Endodermal cell (in vitro differentiated cells): Measurements from ENCODE around the gene RNF125. TPM values are rescaled to one million over a fixed set of nuclear protein-coding genes. Genes with fewer than 3 reads are reported as not detected.

Experiments
- DNase-seq: peaks from one replicate; pipeline ENCODE4 v3.0.0-alpha.2; 2017
- H3K27ac ChIP-seq: 2 replicates; pipeline ENCODE4 v1.5.1; 2013; ENCODE audit warnings: mild to moderate bottlenecking, low read depth, low read length, moderate library complexity
- H3K27me3 ChIP-seq: 2 replicates; pipeline ENCODE4 v1.6.1; 2013; ENCODE audit warnings: mild to moderate bottlenecking, low read length, moderate library complexity; ENCODE audit not compliant: insufficient read depth, control insufficient read depth, poor library complexity, severe bottlenecking
- H3K36me3 ChIP-seq: 2 replicates; pipeline ENCODE4 v1.7.0; 2013; ENCODE audit warnings: mild to moderate bottlenecking, low read length, moderate library complexity; ENCODE audit not compliant: control insufficient read depth, insufficient read depth
- H3K4me1 ChIP-seq: one replicate; pipeline ENCODE4 v1.7.0; 2013; ENCODE audit warnings: low read length; ENCODE audit not compliant: control insufficient read depth, insufficient read depth
- H3K4me3 ChIP-seq: 2 replicates; pipeline ENCODE4 v1.5.1; 2013; ENCODE audit warnings: mild to moderate bottlenecking, low read length, moderate library complexity
- H3K9ac ChIP-seq: 2 replicates; pipeline ENCODE4 v1.6.1; 2013; ENCODE audit warnings: mild to moderate bottlenecking, low read length, moderate library complexity; ENCODE audit not compliant: poor library complexity, severe bottlenecking; ENCODE audit errors: extremely low read depth
- H3K9me3 ChIP-seq: 2 replicates; pipeline ENCODE4 v1.6.1; 2013; ENCODE audit warnings: mild to moderate bottlenecking, low read length, moderate library complexity; ENCODE audit not compliant: control insufficient read depth
- H3K27ac Mint-ChIP-seq: 2 replicates; pipeline ENCODE4 v1.8.0; 2020; ENCODE audit warnings: mixed read lengths
- H3K27me3 Mint-ChIP-seq: 2 replicates; pipeline ENCODE4 v1.8.0; 2021; ENCODE audit warnings: mild to moderate bottlenecking, mixed read lengths; ENCODE audit not compliant: insufficient read depth
- H3K36me3 Mint-ChIP-seq: 2 replicates; pipeline ENCODE4 v1.8.0; 2020; ENCODE audit warnings: low read depth, mixed read lengths
- H3K4me1 Mint-ChIP-seq: 2 replicates; pipeline ENCODE4 v1.8.0; 2020; ENCODE audit warnings: mixed read lengths
- H3K4me3 Mint-ChIP-seq: 2 replicates; pipeline ENCODE4 v1.8.0; 2020; ENCODE audit warnings: mild to moderate bottlenecking, moderate library complexity, mixed read lengths
- H3K9me3 Mint-ChIP-seq: 2 replicates; pipeline ENCODE4 v1.8.0; 2020; ENCODE audit warnings: mild to moderate bottlenecking, mixed read lengths
- WGBS, 2 experiments: methylation state at CpG; one replicate each; pipeline versions ENCODE4 v1.1.5 to v1.1.7; 2013; ENCODE audit warnings: missing lambda C conversion rate in 2 of 2, mixed read lengths in 1 of 2; ENCODE audit not compliant: insufficient coverage in 1 of 2, insufficient read length in 1 of 2; 5-methylcytosine and 5-hydroxymethylcytosine counted together
- total RNA-seq, 2 donors: library from RNA; stranded (reverse); fragmentation: NEBNext Ultra II Directional in 1 of 2; extraction: Animal tissue kit (Norgen Biotek cat#: 25700) in 1 of 2; gene quantifications; 2 replicates in 1 of 2; 3 replicates in 1 of 2; pipeline ENCODE4 v1.2.1, GENCODE V29; 2021
- TF ChIP-seq, protein P1 (sequence below): fragments of 200-600 bp; sonication (generic); conservative IDR thresholded peaks from 2 replicates; pipeline ENCODE4 v1.5.0; 2021; ENCODE audit warnings: antibody characterized with exemption, mild to moderate bottlenecking

RNF125 gene
- total RNA-seq, 2 donors from 2014 or later, result 19.3 to 29.3 TPM

DNA sequence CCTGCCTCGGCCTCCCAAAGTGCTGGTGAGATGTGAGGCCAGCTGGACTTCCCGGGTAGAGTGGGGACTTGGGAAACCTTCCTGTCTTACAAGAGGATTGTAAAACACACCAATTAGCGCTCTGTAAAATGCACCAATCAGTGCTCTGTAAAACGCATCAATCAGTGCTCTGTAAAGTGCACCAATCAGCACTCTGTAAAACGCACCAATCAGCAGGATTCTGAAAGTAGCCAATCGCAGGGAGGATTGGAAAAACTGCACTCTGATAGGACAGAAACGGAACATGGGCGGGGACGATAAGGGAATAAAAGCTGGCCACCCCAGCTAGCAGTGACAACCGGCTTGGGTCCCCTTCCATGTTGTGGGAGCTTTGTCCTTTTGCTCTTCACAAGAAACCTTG is 19.0 kb downstream of the RNF125 start:
- Mint-ChIP-seq H3K4me1 (no peaks in the 10 kb centered on the region), H3K4me3 (no peak overlapping the region), H3K36me3 (peaks cover 77% of the 10 kb centered on the region), H3K27ac (no peak overlapping the region), H3K9me3 (no peaks in the 10 kb centered on the region), H3K27me3 (no peaks in the 10 kb centered on the region)
- H3K9ac ChIP-seq, result no peak overlapping the region
- TF ChIP-seq, protein P1, sequence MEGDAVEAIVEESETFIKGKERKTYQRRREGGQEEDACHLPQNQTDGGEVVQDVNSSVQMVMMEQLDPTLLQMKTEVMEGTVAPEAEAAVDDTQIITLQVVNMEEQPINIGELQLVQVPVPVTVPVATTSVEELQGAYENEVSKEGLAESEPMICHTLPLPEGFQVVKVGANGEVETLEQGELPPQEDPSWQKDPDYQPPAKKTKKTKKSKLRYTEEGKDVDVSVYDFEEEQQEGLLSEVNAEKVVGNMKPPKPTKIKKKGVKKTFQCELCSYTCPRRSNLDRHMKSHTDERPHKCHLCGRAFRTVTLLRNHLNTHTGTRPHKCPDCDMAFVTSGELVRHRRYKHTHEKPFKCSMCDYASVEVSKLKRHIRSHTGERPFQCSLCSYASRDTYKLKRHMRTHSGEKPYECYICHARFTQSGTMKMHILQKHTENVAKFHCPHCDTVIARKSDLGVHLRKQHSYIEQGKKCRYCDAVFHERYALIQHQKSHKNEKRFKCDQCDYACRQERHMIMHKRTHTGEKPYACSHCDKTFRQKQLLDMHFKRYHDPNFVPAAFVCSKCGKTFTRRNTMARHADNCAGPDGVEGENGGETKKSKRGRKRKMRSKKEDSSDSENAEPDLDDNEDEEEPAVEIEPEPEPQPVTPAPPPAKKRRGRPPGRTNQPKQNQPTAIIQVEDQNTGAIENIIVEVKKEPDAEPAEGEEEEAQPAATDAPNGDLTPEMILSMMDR, result no peak
- no peak for DNase-seq
- no peak overlapping the region for H3K27ac ChIP-seq
- H3K9me3 ChIP-seq, result no peaks in the 10 kb centered on the region
- WGBS, 2 experiments, result 91 to 94% methylated on average over 9 to 10 of the region's 10 CpGs
- H3K27me3 ChIP-seq, result no peaks in the 10 kb centered on the region
- H3K4me1 ChIP-seq, result no peaks in the 10 kb centered on the region
- H3K36me3 ChIP-seq, result peaks cover 89% of the 10 kb centered on the region
- no peak overlapping the region for H3K4me3 ChIP-seq

DNA sequence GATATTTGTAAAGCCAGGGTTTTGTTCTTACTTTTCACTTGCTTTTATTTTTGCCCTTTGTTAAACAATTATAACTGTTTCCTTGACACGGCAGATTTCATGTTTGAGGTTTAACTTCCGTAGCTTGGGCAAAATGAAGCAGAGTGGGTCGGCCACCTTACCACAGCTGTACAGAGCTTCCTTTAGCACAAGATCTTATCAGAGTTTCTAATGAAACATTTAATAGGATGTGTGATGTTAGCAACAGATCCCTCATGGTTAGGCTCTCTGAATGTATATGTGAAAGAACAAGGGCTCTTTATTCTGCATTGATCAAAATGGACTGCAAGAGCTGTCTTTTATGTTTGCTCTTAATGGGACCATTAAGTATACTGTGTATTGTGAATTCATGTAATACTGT is 22.3 kb downstream of the RNF125 start:
- no peaks in the 10 kb centered on the region for H3K4me1 ChIP-seq
- Mint-ChIP-seq H3K4me1 (no peaks in the 10 kb centered on the region), H3K27ac (no peak overlapping the region), H3K27me3 (no peaks in the 10 kb centered on the region), H3K4me3 (no peak overlapping the region), H3K36me3 (peaks cover 82% of the 10 kb centered on the region), H3K9me3 (no peaks in the 10 kb centered on the region)
- no peak overlapping the region for H3K4me3 ChIP-seq
- TF ChIP-seq, protein P1, result no peak
- no peaks in the 10 kb centered on the region for H3K27me3 ChIP-seq
- H3K9ac ChIP-seq, result no peak overlapping the region
- no peak overlapping the region for H3K27ac ChIP-seq
- peaks cover 4% of the 10 kb centered on the region for H3K9me3 ChIP-seq
- H3K36me3 ChIP-seq, result peaks cover 93% of the 10 kb centered on the region
- no peak for DNase-seq
- 97 to 100% methylated on average over 3 of the region's 3 CpGs for WGBS, 2 experiments

DNA sequence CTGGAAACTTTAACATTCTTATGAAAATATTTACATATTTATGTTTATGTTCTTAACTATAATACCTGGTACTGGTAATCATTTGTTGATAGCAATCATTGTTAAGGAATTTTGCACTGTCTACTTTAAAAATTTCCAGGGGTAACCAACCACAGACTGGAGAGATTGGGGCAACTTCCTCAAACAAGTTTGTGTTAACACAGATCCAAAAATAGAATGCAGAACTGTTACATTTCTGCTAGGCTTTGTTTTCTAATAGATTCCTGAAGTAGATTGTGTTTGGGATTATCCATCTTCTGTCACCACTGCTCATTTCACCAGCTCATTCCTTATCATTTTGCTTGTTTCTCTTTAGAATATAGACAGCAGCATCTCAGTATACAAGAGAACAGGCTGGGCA is 23.7 kb downstream of the RNF125 start:
- H3K27me3 ChIP-seq, result no peaks in the 10 kb centered on the region
- no peak overlapping the region for H3K27ac Mint-ChIP-seq
- no peak overlapping the region for H3K4me3 Mint-ChIP-seq
- no peak overlapping the region for H3K9ac ChIP-seq
- no peak for DNase-seq
- no peaks in the 10 kb centered on the region for H3K27me3 Mint-ChIP-seq
- TF ChIP-seq, protein P1, result no peak
- H3K4me3 ChIP-seq, result no peak overlapping the region
- peaks cover 79% of the 10 kb centered on the region for H3K36me3 Mint-ChIP-seq
- H3K9me3 Mint-ChIP-seq, result no peaks in the 10 kb centered on the region
- no peaks in the 10 kb centered on the region for H3K4me1 Mint-ChIP-seq
- no peaks in the 10 kb centered on the region for H3K4me1 ChIP-seq
- peaks cover 94% of the 10 kb centered on the region for H3K36me3 ChIP-seq
- peaks cover 4% of the 10 kb centered on the region for H3K9me3 ChIP-seq
- no peak overlapping the region for H3K27ac ChIP-seq
